Urinary bladder (tissue), 4 donors: ENCODE results near the gene XRCC1. TPM values are rescaled to one million over a fixed set of nuclear protein-coding genes. Genes with fewer than 3 reads are reported as not detected.
"Not testable (repeated sequence)": the region's sequence is repeated elsewhere in the genome, so short reads cannot be mapped to it uniquely, and the experiment has no call there.

ENCODE experiments used
- DNase-seq: peaks from one replicate; pipeline ENCODE4 v3.0.0-alpha.2; 2015; ENCODE audit errors: extremely low spot score
- H3K27ac ChIP-seq: one replicate; pipeline ENCODE4 v1.5.1; 2013; ENCODE audit warnings: low read depth, mild to moderate bottlenecking, moderate library complexity
- H3K36me3 ChIP-seq: one replicate; pipeline ENCODE4 v1.6.1; 2013; ENCODE audit warnings: mild to moderate bottlenecking, moderate library complexity; ENCODE audit not compliant: insufficient read depth
- H3K4me1 ChIP-seq: one replicate; pipeline ENCODE4 v1.6.1; 2013; ENCODE audit warnings: mild to moderate bottlenecking, moderate library complexity; ENCODE audit not compliant: insufficient read depth
- H3K4me3 ChIP-seq: one replicate; pipeline ENCODE4 v1.5.1; 2013; ENCODE audit warnings: low read depth, low read length
- WGBS: extraction: QIAGEN DNeasy Blood & Tissue Kit; methylation state at CpG from one replicate; pipeline ENCODE4 v1.1.7; 2013; 5-methylcytosine and 5-hydroxymethylcytosine counted together
- polyA plus RNA-seq: library from polyadenylated mRNA; stranded (reverse); fragments of 200-250 nt; gene quantifications from one replicate; pipeline ENCODE4 v1.2.3, GENCODE V29; 2013
- total RNA-seq: library from RNA; depleted of rRNA; stranded (reverse); fragments of >200 nt; gene quantifications from one replicate; pipeline ENCODE4 v1.2.3, GENCODE V29; 2014
- donor health status: healthy with polysubstance abuse.
- donor health status: healthy.

XRCC1 gene
- total and polyA plus RNA-seq, 2 donors: 8.7 to 25.4 TPM

- 45% methylated on average over 62 of the region's 62 CpGs for WGBS
- H3K4me3 ChIP-seq: no peak overlapping the region
Observed at GRCh38 chr19:43534816-43535761, 40.2 kb downstream of the XRCC1 start.

GRCh38 chr19:43534305-43534815 lies 41.0 kb downstream of the XRCC1 start:
- H3K4me3 ChIP-seq: peak overlapping the region; percentile 1
- 13% methylated on average over 17 of the region's 17 CpGs for WGBS
- no peak for DNase-seq
- no peaks in the 10 kb centered on the region for H3K36me3 ChIP-seq
- no peak overlapping the region for H3K27ac ChIP-seq
- no peaks in the 10 kb centered on the region for H3K4me1 ChIP-seq

More at GRCh38 chr19:43534816-43535761, 40.2 kb downstream of the XRCC1 start:
- DNase-seq: no peak
- no peak overlapping the region for H3K27ac ChIP-seq
- H3K4me1 ChIP-seq: no peaks in the 10 kb centered on the region
- no peaks in the 10 kb centered on the region for H3K36me3 ChIP-seq

- no peaks in the 10 kb centered on the region for H3K4me1 ChIP-seq
- H3K27ac ChIP-seq: peak overlapping the region; percentile 75
- H3K4me3 ChIP-seq: peak overlapping the region; percentile 41
- no peaks in the 10 kb centered on the region for H3K36me3 ChIP-seq
- DNase-seq: peak; percentile 99
- under 1% methylated on average over 41 of the region's 41 CpGs for WGBS
Observed at GRCh38 chr19:43533546-43534304, 41.6 kb downstream of the XRCC1 start.

GRCh38 chr19:43532962-43533545 lies 42.3 kb downstream of the XRCC1 start, which contains the start of gene ZNF575:
TSS of gene ZNF575 (plus strand) at chr19:43533188. CDS start at chr19:43534423, 1,235 bp downstream.
- no peaks in the 10 kb centered on the region for H3K36me3 ChIP-seq
- no peaks in the 10 kb centered on the region for H3K4me1 ChIP-seq
- WGBS: under 1% methylated on average over 47 of the region's 47 CpGs
- peak; percentile 96 for DNase-seq
- peak within 1 kb of the TSS; percentile 75 for H3K27ac ChIP-seq
- H3K4me3 ChIP-seq: peak within 1 kb of the TSS; percentile 41

- Histone ChIP-seq H3K27ac (peak overlapping the region; percentile 48), H3K4me3 (peak overlapping the region; percentile 41), H3K36me3 (no peaks in the 10 kb centered on the region), H3K4me1 (no peaks in the 10 kb centered on the region)
- no peak for DNase-seq
- WGBS: under 1% methylated on average over 16 of the region's 16 CpGs
Observed at GRCh38 chr19:43532571-43532961, 42.8 kb downstream of the XRCC1 start.

DNA sequence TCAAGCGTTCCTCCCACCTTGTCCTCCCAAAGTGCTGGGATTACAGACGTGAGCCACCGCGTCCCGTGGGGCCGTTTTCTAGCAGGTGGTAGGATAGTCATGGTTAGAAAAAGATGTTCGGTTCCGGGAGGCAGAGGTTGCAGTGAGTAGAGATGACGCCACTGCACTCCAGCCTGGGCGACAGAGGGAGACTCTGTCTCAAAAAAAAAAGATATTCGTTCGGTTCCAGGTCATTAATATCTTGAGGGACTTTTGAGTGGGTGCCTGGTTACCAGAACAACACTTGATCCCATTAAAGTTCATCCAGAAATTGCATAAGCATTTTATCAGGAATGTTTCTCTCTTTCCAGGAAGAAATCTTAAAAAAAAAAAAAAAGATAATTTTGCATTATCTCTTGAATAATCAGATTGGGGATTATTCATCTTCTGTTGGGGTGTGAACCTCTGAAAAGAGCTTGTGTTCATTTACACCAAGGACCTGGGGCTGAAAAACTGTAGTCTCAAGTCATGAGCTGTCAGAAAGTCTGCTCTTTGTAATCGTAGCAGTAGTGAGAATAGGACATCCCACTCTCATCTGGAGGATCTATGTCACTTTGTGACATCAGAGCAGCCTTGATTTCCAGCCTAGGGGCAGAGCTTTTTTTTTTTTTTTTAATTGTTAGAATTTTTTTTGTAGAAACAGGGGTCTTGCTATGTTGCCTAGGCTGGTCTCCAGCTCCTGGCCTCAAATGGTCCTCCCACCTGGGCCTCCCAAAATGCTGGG lies 47.3 kb downstream of the XRCC1 start:
- no peak overlapping the region for H3K27ac ChIP-seq
- no peak for DNase-seq
- H3K36me3 ChIP-seq: no peaks in the 10 kb centered on the region
- no peaks in the 10 kb centered on the region for H3K4me1 ChIP-seq
- 20% methylated on average over 13 of the region's 13 CpGs for WGBS
- H3K4me3 ChIP-seq: peak overlapping the region; percentile 88

DNA sequence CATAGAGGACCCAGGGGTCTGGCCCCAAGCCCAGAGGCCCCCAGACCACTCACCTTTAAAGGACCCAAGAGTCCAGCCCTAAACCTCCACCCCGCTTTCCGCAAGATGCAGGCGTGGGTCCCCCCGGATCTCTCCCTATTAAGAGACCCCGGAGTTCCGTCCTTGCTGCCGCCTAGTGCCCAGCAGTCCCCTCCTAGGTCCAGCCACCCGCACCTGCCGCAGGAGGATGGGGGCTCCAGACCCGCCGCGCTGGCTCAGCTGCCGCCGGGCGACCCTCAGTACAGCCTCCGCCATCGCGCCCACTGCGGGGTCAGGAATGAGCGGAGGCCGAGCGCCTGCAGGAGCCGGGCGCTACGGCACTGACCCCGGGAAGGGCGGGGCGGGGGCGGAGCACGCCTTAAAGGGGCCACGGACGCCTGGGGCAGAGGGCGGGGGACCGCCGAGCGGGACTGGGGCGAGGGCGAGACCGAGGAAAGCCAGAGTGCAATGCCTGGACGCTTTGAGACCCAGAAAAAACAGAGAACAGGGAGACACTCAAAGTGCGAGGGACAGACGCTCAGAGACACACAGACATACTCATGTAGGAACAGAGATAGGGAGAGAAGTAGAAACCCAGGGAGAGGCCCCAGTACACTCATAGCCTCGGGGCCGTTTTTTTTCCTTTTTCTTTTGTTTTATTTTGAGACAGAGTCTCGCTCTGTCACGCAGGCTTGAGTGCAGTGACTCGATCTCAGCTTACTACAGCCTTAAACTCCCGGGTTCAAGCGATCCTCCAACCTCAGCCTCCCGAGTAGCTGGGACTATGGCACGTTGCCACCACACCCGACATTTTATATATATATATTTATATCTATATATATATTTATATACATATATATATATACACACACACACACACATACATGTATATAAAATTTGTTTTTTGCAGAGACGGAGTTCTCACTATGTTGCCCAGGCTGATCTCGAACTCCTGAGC lies 48.2 kb downstream of the XRCC1 start, which contains the start of gene ETHE1:
ETHE1 (minus strand) TSS at position 318 of the 976 bp plus-strand sequence; CDS start at position 294, 24 bp downstream.
- H3K4me1 ChIP-seq: no peaks in the 10 kb centered on the region
- WGBS: 4% methylated on average over 54 of the region's 54 CpGs

DNA sequence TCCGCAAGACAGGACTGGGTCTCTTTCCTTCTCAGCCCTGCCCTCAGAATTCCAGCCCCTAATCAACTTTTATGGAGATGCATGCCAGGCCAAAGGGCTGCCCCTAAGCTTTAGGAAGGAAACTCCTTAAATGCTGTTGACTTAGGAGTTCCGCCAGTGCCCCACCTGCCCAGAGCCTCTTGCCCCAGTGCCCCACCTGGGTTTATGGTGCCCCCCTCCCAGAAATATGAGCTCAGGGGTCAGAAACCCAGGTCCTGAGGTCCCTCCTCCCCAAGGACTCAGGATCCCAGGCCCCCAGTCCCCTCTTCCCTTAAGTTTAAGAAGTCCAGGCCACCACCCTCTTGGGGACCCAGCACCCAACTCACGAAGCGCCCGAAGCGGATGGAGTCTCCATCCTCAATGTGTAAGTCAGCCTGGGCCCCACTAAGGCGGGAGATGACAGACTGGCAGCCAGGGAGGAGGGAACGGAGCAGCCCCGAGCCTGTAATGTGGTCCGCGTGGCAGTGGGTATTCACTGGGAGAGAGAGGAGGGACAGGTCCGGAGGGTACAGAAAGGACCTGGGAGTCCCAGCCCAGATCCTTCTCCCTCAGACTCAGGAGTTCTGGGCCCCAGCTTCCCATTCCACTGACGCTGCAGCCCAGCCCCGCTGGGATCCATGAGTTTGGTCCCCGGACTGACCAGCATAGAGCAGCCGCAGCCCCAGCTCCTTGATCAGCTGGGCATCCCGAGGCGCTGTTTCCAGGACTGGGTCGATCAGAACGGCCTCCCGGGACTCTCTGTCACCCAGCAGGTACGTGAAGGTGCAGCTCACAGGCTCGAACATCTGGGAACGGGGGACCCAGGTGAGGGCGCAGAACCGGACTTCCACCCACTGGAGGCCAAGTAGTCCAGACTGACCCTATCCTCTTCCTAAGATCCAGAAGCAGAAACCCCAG lies 49.2 kb downstream of the XRCC1 start:
- H3K27ac ChIP-seq: peak overlapping the region; percentile 68
- no peaks in the 10 kb centered on the region for H3K36me3 ChIP-seq
- peak overlapping the region; percentile 88 for H3K4me3 ChIP-seq
- no peaks in the 10 kb centered on the region for H3K4me1 ChIP-seq
- 4% methylated on average over 26 of the region's 26 CpGs for WGBS
- no peak for DNase-seq

More for the DNA sequence above, 48.2 kb downstream of the XRCC1 start, which contains the start of gene ETHE1:
- H3K36me3 ChIP-seq: no peaks in the 10 kb centered on the region
- peak within 1 kb of the TSS; percentile 88 for H3K4me3 ChIP-seq
- H3K27ac ChIP-seq: peak within 1 kb of the TSS; percentile 68
- DNase-seq: no peak

DNA sequence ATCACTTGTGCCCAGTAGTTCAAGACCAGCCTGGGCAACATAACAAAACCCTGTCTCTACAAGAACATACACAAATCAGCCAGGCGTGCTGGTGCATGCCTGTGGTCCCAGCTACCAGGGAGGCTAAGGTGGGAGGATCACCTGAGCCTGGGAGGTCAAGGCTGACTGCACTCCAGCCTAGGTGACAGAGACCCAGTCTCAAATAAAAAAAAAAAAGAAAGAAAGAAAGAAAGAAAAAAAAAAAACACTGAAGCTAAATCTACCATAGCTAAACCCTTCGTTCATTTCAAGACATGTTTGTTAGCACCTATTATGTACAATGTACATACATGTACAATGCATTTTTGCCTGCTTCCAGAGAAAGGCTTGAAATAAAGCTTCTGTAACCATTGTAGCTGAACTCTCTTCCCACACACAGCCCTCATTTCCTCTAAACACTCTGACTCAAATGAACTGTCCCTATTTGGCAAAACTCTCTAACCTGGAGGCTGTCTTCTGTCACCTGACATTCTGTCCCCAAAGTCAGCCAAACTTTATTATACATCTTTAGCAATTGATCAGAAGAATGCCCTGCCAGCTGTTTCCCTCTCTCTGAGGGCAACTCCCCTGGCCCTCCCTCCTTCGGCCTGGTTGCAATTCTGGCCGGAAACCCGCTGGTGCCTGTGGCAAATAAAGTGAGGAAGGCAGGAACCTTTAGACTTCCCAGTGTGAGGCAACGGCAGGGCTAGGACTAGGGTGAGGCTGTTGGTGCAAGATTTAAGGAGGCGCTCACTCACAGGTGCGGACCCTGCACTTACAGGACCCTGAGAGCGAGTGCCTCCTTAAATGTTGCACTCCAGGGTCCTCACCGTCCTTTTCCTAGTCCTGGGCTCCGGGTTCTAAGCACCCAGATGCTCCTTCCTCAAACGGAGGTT lies 50.1 kb downstream of the XRCC1 start:
- H3K4me1 ChIP-seq: no peaks in the 10 kb centered on the region
- no peaks in the 10 kb centered on the region for H3K36me3 ChIP-seq
- DNase-seq: no peak
- peak overlapping the region; percentile 88 for H3K4me3 ChIP-seq
- 24% methylated on average over 12 of the region's 12 CpGs for WGBS
- H3K27ac ChIP-seq: no peak overlapping the region

DNA sequence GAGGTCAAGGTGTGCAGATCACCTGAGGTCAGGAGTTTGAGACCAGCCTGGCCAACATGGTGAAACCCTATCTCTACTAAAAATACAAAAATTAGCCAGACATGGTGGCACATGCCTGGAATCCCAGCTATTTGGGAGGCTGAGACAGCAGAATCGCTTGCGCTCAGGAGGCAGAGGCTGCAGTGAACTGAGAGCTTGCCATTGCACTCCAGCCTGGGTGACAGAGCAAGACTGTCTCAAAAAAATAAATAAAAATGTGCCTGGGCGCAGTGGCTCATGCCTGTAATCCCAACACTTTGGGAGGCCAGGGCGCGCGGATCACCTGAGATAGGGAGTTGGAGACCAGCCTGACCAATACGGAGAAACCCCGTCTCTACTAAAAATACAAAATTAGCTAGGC lies 51.6 kb downstream of the XRCC1 start:
- H3K4me1 ChIP-seq, H3K4me3 ChIP-seq, H3K36me3 ChIP-seq, DNase-seq, H3K27ac ChIP-seq: not testable (repeated sequence)
- WGBS: 96% methylated on average over 8 of the region's 8 CpGs
